Loucy (cell line): ENCODE data around the gene IDUA.

Experiments
- CTCF ChIP-seq: fragments of 200-600 bp; sonication (generic); conservative IDR thresholded peaks from 2 replicates; pipeline ENCODE4 v1.5.1; 2014; ENCODE audit warnings: mild to moderate bottlenecking, antibody characterized with exemption, low read length
- EZH2phosphoT487 ChIP-seq: fragments of 200-600 bp; IDR thresholded peaks from 2 replicates; pipeline ENCODE4 v1.6.1; 2018; ENCODE audit warnings: antibody characterized with exemption, mild to moderate bottlenecking, moderate library complexity, borderline replicate concordance

GRCh38 chr4:951186-951585 lies 35.7 kb upstream of the IDUA start:
- TF ChIP-seq CTCF (no peak), EZH2phosphoT487 (no peak)
